Adrenal gland (tissue), 12 donors: Measurements from ENCODE around the gene SMCO4. TPM values are rescaled to one million over a fixed set of nuclear protein-coding genes. Genes with fewer than 3 reads are reported as not detected.

Source experiments
- DNase-seq, 7 donors: peaks; one replicate each; pipeline ENCODE4 v3.0.0-alpha.2; 2019 to 2020
- H3K27ac ChIP-seq, 5 donors: fragments of 200-600 bp; sonication (generic) in 4 of 5; 1 replicate in 3 of 5; 2 replicates in 2 of 5; pipeline versions ENCODE4 v1.5.1 to v1.8.0; 2016 to 2020; ENCODE audit warnings: mild to moderate bottlenecking in 1 of 5
- H3K27me3 ChIP-seq: fragments of 200-600 bp; 2 replicates; pipeline ENCODE4 v1.8.0; 2021
- H3K36me3 ChIP-seq, 2 donors: fragments of 200-600 bp; replicated peaks in 1 of 2; 1 replicate in 1 of 2; 2 replicates in 1 of 2; pipeline versions ENCODE4 v1.5.1 to v1.8.0; 2018 to 2022
- H3K4me1 ChIP-seq, 2 donors: fragments of 200-600 bp; replicated peaks in 1 of 2; 1 replicate in 1 of 2; 2 replicates in 1 of 2; pipeline versions ENCODE4 v1.5.1 to v1.8.0; 2018 to 2021
- H3K4me3 ChIP-seq, 4 donors: fragments of 200-600 bp; sonication (generic) in 3 of 4; one replicate each; pipeline ENCODE4 v1.5.1; 2016 to 2018
- H3K9me3 ChIP-seq, 3 donors: fragments of 200-600 bp; sonication (generic) in 1 of 3; replicated peaks in 1 of 3; 1 replicate in 2 of 3; 2 replicates in 1 of 3; pipeline versions ENCODE4 v1.5.1 to v1.8.0; 2016 to 2021
- POLR2A ChIP-seq, 2 donors: fragments of 450-650 bp; IDR thresholded peaks; one replicate each; pipeline ENCODE4 v1.6.1; 2017; ENCODE audit warnings: antibody characterized with exemption in 2 of 2, mild to moderate bottlenecking in 2 of 2, moderate library complexity in 1 of 2
- WGBS, 4 donors: extraction: QIAGEN DNeasy Blood & Tissue Kit in 2 of 4; methylation state at CpG; one replicate each; pipeline versions ENCODE4 v1.1.5 to v1.1.7; 2013 to 2017; 5-methylcytosine and 5-hydroxymethylcytosine counted together
- intact Hi-C, 2 donors: fragments of 100-400 bp; cut with DNase I; formaldehyde crosslinking; loops; one replicate each; pipeline versions ENCODE4 v1.14.1 to v1.15.0; 2022 to 2023
- polyA plus RNA-seq, 3 donors: library from polyadenylated mRNA; stranded (reverse); fragments of 200-250 nt in 2 of 3; fragments of 350-450 nt in 1 of 3; fragmentation: Illumina TruSeq in 1 of 3; extraction: RNeasy Lipid Tissue Mini Kit (QIAGEN cat#74804) in 1 of 3; gene quantifications; one replicate each; pipeline ENCODE4 v1.2.3, GENCODE V29; 2013 to 2014
- small RNA-seq, 2 donors: library from RNA; depleted of rRNA; stranded (forward); fragments of <200 nt; gene quantifications; one replicate each; pipeline ENCODE3, GENCODE V24; 2016
- total RNA-seq, 9 donors: library from RNA; depleted of rRNA in 4 of 9; stranded (reverse); fragments of >200 nt in 4 of 9; fragments of 120-200 nt in 1 of 9; fragmentation: NEBNext Ultra II Directional in 1 of 9; extraction: Animal tissue kit (Norgen Biotek cat#: 25700) in 1 of 9; gene quantifications; one replicate each; pipeline versions ENCODE4 v1.1.0 to v1.2.4, GENCODE V29; 2013 to 2023
- TF ChIP-seq, protein P1 (sequence below), 6 experiments: fragments of 450-650 bp in 4 of 6; fragments of 200-600 bp in 2 of 6; sonication (generic) in 1 of 6; IDR thresholded peaks; 1 replicate in 5 of 6; 2 replicates in 1 of 6; pipeline versions ENCODE4 v1.5.1 to v1.8.0; 2016 to 2021; ENCODE audit warnings: antibody characterized with exemption in 6 of 6, mild to moderate bottlenecking in 2 of 6, moderate library complexity in 1 of 6
- donor health status: healthy with polysubstance abuse.
- donor health status: Bipolar disorder and iron deficiency.
- donor health status: DM: yes; HTN: yes; CAD: no.
- donor health status: DM: no; HTN: no; CAD: no.
- donor health status: DM: no; HTN: no; CAD: no.
- donor health status: DM: yes; HTN: yes; CAD: no.

Gene SMCO4
- total and polyA plus RNA-seq, 12 donors = 23.2 to 108 (median 73.2) TPM

DNA sequence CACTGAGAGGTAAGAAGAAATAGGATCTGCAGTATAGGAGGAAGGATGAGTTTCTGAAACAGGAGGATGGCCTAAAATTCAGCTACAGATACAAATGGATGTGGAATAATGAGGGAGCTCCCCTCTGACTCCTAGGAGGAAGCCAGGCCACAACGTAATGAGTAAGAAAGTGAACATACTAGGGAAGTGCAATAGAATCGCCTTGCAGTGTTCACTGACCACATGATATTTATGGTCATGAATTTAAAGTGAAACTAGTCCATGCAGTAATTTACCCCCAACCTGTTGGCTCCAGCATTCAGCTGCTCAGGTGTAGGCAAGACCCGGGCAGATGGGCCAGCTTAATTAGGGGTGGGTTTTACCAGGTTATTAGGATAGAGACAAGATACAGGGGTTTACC, 110.9 kb downstream of the SMCO4 start:
- Histone ChIP-seq H3K4me1 (no peaks in the 10 kb centered on the region), H3K36me3 (no peaks in the 10 kb centered on the region), H3K4me3 (no peak overlapping the region), H3K9me3 (no peaks in the 10 kb centered on the region), H3K27ac (no peak overlapping the region), H3K27me3 (no peaks in the 10 kb centered on the region)
- no peak for DNase-seq
- intact Hi-C loops = no loop called here
- 83 to 93% (median 87%) methylated on average over 3 of the region's 3 CpGs for WGBS, 4 donors
- TF ChIP-seq POLR2A (IDR thresholded peaks at IDR 0.05) = no peak
- TF ChIP-seq, protein P1, sequence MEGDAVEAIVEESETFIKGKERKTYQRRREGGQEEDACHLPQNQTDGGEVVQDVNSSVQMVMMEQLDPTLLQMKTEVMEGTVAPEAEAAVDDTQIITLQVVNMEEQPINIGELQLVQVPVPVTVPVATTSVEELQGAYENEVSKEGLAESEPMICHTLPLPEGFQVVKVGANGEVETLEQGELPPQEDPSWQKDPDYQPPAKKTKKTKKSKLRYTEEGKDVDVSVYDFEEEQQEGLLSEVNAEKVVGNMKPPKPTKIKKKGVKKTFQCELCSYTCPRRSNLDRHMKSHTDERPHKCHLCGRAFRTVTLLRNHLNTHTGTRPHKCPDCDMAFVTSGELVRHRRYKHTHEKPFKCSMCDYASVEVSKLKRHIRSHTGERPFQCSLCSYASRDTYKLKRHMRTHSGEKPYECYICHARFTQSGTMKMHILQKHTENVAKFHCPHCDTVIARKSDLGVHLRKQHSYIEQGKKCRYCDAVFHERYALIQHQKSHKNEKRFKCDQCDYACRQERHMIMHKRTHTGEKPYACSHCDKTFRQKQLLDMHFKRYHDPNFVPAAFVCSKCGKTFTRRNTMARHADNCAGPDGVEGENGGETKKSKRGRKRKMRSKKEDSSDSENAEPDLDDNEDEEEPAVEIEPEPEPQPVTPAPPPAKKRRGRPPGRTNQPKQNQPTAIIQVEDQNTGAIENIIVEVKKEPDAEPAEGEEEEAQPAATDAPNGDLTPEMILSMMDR (IDR thresholded peaks at IDR 0.05) = no peak

Small RNAs within 50 kb of the gene (small RNA-seq; reads per million reads assigned to genes)
- gene RN7SL223P = 0 reads per million in 2 donors

Other genes starting within 250 kb of the SMCO4 start
- 1 to 10 TPM in 1 of 9 donors, under 1 TPM in 6, not detected in 2; 0.41 to 1.1 (median 0.83) TPM for gene DEUP1, start 212.6 kb downstream of the SMCO4 start, total RNA-seq
- gene DEUP1, start 212.6 kb downstream of the SMCO4 start, polyA plus RNA-seq = under 1 TPM; 0.24 to 0.84 (median 0.64) TPM
- 10 to 100 TPM in 4 of 9 donors, 1 to 10 TPM in 5; 4.5 to 24.7 (median 9.4) TPM for gene CEP295, start 118.3 kb upstream of the SMCO4 start, total RNA-seq
- 10 to 100 TPM in 2 of 3 donors, 1 to 10 TPM in 1; 6.4 to 31.5 (median 10.6) TPM for gene CEP295, start 118.3 kb upstream of the SMCO4 start, polyA plus RNA-seq
- 100 to 1,000 TPM in 1 of 9 donors, 10 to 100 TPM in 8; 20.8 to 109 (median 55.0) TPM for gene TAF1D, start 198.1 kb upstream of the SMCO4 start, total RNA-seq
- gene TAF1D, start 198.1 kb upstream of the SMCO4 start, polyA plus RNA-seq = 100 to 1,000 TPM in 2 of 3 donors, 10 to 100 TPM in 1; 72.1 to 262 (median 131) TPM
- 10 to 100 TPM; 28.7 to 68.2 (median 38.6) TPM for gene C11orf54, start 198.3 kb upstream of the SMCO4 start, total RNA-seq
- 10 to 100 TPM; 15.2 to 31.9 (median 19.1) TPM for gene C11orf54, start 198.3 kb upstream of the SMCO4 start, polyA plus RNA-seq
- 10 to 100 TPM; 16.9 to 32.0 (median 23.7) TPM for gene MED17, start 240.9 kb upstream of the SMCO4 start, total RNA-seq
- gene MED17, start 240.9 kb upstream of the SMCO4 start, polyA plus RNA-seq = 10 to 100 TPM in 2 of 3 donors, 1 to 10 TPM in 1; 8.4 to 16.9 (median 10.4) TPM